VCaP (cell line): ENCODE measurements around the gene LLGL2.
"Not testable (repeated sequence)": the region's sequence is repeated elsewhere in the genome, so short reads cannot be mapped to it uniquely, and the experiment has no call there.

Experiments
- H3K27ac ChIP-seq: fragments of 450-650 bp; 2 replicates; pipeline ENCODE4 v1.5.1; 2017
- CTCF ChIP-seq: fragments of 450-650 bp; conservative IDR thresholded peaks from 2 replicates; pipeline ENCODE4 v1.5.1; 2017; ENCODE audit warnings: mild to moderate bottlenecking, moderate library complexity

LLGL2 gene

DNA sequence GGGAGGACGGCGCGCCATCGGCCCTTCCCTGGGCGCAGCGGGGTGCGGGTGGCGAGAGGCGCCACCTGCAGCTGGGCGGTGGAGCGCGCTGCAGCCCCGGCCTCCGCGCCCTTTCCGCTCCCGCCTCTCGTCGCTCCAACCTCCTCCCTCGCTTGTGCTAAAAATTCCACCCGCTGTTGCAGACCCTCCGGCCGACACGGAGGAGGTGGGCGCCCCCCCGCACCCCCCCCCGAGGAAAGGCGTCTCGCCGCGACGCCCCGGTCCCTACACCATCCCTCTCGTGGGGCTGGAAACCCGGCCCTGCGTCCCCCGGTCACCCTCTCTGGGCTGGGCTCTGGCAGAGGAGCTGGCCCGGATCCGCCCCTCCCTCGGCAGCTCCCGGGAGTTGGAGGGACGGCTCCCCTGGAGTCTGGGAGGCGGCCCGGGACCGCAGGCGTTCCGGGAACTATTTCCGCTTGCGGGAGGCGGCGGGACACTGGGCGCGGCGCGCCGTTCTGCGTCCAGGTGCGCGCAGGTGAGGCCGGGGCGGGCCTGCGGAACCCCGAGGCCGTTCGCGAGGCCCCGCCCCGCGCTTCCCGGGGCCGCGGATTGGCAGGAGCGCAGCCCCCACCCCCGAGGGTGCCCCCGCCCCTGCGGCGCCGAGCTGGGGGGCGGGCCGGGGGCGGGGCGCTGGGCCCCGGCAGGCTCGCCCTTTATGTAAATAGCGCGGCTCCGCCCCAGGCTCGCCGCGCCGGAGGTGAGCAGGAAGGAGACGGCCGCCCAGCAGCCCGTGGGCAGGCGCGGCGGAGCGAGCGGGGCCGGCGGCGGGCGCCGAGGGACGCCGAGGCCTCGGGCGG is at the start of gene LLGL2:
Gene LLGL2, plus strand, starts transcription at position 728 of the 836 bp plus-strand sequence. CDS start 17,730 bp downstream, outside the sequence.
- peak; percentile 67 for TF ChIP-seq CTCF
- H3K27ac ChIP-seq, result peak within 1 kb of the TSS; percentile 91

DNA sequence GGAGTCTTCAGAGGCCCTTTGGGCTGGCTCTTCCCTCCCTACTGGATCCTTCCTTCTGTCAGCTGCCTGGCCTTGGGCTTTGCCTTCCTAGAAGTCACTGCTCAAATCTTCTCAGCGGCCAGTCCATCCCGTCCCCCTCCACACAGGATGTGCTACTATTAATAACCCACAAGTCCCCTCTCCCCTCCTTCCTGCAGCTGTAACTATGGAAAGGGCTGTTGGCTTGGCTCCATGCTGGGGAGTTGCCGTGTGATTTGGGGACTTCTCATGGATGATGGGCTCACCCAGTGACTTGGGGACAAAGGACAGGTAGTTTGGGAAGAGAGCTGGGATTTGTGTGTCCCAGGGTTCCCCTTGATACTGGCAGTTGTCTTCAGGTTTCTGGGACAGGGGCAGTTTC is 49.6 kb upstream of the LLGL2 start:
- no peak for TF ChIP-seq CTCF
- H3K27ac ChIP-seq, result no peak overlapping the region

DNA sequence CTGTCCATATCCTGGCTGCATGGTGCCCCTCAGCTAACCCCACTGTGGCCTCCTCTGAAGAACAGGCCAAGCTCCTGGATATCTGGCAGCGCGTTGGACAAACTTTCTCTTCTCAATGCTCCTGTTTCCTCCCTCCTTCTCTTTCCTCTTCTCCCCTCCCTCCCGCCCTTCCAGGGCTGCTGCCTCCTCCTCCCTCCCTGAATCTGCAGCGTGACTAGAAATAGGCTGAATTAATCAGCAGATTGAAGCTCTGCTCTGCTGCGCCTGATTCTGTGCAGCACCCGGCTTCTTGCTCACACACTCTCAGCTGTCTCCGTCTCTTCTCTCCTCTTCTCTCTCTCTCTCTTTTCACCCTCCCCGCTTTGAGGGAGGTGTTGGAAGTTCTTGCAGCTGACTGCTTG is 49.2 kb upstream of the LLGL2 start:
- TF ChIP-seq CTCF, result no peak
- H3K27ac ChIP-seq, result no peak overlapping the region

DNA sequence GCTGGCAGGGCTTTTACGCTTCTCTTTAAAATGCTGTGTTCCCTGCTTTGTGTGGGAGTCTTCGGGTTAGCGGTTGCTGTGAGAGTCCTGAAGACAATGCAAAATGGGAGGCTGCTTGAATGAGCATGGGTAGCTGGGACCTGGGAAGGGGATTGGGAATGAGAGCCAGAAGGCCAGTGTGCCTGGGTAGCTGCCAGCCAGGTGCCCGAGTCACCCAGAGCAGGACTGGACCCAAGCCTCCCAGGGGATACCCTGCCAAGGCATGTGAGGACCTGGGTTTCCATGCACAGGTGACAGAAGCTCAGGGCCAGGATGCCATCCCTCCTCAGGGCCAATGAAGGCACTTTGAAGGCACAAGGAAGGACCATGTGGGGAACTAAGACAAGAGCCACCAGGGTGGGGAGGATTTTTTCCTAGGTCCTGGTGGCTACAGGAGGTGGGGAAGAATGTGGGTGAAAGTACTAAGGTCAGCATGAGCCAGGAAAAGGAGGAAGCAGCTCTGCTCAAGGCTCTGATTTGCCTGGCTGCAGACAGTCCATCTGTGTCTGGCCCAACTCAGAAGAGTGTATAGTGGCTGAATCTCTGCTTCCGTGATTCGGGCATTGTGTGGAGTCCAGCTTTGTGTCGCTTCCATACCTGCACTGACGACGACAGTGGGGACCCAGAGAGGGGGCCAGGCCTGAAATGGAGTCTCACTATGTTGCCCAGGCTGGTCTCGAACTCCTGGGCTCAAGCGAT is 48.6 kb upstream of the LLGL2 start:
- no peak overlapping the region for H3K27ac ChIP-seq

GRCh38 chr17:75477490-75477862 is 48.0 kb upstream of the LLGL2 start:
- H3K27ac ChIP-seq, result not testable (repeated sequence)

More for the DNA sequence above, 48.6 kb upstream of the LLGL2 start:
- no peak for TF ChIP-seq CTCF

GRCh38 chr17:75478508-75478907 is 47.0 kb upstream of the LLGL2 start:
- H3K27ac ChIP-seq, result no peak overlapping the region
- no peak for TF ChIP-seq CTCF

GRCh38 chr17:75480281-75480680 is 45.2 kb upstream of the LLGL2 start:
- H3K27ac ChIP-seq, result no peak overlapping the region
- no peak for TF ChIP-seq CTCF
